Measurements from ENCODE around the gene ZC3H18. TPM values are rescaled to one million over a fixed set of nuclear protein-coding genes. Genes with fewer than 3 reads are reported as not detected.

The ZC3H18 gene
- total RNA-seq, 1 donor from 2014 or later: 50.2 TPM

DNA sequence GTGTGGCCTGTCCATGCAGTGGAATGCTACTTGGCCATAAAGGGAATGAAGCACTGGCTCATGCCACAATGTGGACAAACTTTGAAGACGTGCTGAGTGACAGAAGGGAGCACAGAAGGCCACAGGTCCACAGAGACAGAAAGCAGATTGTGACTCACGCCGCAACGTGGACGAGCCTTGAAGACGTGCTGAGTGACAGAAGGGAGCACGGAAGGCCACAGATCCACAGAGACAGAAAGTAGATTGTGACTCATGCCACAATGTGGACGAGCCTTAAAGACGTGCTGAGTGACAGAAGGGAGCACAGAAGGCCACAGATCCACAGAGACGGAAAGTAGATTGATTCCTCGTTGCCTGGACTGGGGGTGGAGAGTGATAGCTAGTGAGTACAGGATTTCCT, 19.2 kb downstream of the ZC3H18 start:
- Mint-ChIP-seq H3K4me1 (ENCODE audit: unreplicated experiment) (no peaks in the 10 kb centered on the region), H3K27ac (ENCODE audit: unreplicated experiment) (no peak overlapping the region), H3K4me3 (ENCODE audit: unreplicated experiment) (no peak overlapping the region), H3K9me3 (ENCODE audit: unreplicated experiment) (no peaks in the 10 kb centered on the region), H3K36me3 (ENCODE audit: unreplicated experiment) (peaks cover 53% of the 10 kb centered on the region), H3K27me3 (ENCODE audit: unreplicated experiment) (no peaks in the 10 kb centered on the region)
- TF ChIP-seq, protein P1, sequence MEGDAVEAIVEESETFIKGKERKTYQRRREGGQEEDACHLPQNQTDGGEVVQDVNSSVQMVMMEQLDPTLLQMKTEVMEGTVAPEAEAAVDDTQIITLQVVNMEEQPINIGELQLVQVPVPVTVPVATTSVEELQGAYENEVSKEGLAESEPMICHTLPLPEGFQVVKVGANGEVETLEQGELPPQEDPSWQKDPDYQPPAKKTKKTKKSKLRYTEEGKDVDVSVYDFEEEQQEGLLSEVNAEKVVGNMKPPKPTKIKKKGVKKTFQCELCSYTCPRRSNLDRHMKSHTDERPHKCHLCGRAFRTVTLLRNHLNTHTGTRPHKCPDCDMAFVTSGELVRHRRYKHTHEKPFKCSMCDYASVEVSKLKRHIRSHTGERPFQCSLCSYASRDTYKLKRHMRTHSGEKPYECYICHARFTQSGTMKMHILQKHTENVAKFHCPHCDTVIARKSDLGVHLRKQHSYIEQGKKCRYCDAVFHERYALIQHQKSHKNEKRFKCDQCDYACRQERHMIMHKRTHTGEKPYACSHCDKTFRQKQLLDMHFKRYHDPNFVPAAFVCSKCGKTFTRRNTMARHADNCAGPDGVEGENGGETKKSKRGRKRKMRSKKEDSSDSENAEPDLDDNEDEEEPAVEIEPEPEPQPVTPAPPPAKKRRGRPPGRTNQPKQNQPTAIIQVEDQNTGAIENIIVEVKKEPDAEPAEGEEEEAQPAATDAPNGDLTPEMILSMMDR (IDR thresholded peaks at IDR 0.05): no peak
- no peak for DNase-seq (ENCODE audit: extremely low spot score, unreplicated experiment)

DNA sequence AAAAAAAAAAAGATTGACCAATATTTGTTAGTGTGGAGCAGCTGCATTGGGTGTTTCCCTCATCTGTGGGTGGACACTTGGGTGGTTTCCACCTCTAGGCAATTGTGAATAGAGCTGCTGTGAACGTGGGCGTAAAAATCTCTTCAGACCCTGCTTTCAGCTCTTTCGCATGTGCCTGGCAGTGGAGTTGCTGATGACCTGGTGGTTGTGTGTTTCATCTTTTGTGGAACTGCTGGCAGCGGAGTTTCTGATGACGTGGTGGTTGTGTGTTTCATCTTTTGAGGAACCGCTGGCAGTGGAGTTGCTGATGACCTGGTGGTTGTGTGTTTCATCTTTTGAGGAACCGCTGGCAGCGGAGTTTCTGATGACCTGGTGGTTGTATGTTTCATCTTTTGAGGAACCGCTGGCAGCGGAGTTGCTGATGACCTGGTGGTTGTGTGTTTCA, 21.4 kb downstream of the ZC3H18 start:
- H3K4me1 Mint-ChIP-seq (ENCODE audit: unreplicated experiment): no peaks in the 10 kb centered on the region
- no peak for DNase-seq (ENCODE audit: extremely low spot score, unreplicated experiment)
- H3K4me3 Mint-ChIP-seq (ENCODE audit: unreplicated experiment): no peak overlapping the region
- H3K36me3 Mint-ChIP-seq (ENCODE audit: unreplicated experiment): peaks cover 54% of the 10 kb centered on the region
- no peaks in the 10 kb centered on the region for H3K27me3 Mint-ChIP-seq (ENCODE audit: unreplicated experiment)
- no peaks in the 10 kb centered on the region for H3K9me3 Mint-ChIP-seq (ENCODE audit: unreplicated experiment)
- TF ChIP-seq, protein P1 (IDR thresholded peaks at IDR 0.05): no peak
- H3K27ac Mint-ChIP-seq (ENCODE audit: unreplicated experiment): no peak overlapping the region

DNA sequence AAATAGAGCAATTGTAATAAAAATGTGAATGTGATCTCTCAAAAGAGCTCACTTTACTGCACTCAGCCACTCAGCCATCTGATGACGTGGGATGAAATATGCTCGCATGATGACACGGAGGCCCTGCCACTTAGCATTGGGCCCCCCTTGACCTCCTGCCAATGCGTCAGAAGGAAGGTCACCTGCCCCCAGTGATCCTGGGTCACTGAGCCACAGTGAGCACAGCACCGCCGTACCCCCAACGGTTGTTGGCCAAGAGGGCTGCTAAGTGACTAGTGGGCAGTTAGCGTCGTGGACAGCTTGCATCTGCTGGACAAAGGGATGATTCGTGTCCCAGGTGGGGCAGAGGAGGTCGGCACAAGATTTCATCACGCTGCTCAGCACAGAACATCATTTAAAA, 22.9 kb downstream of the ZC3H18 start:
- H3K27me3 Mint-ChIP-seq (ENCODE audit: unreplicated experiment): no peaks in the 10 kb centered on the region
- no peaks in the 10 kb centered on the region for H3K4me1 Mint-ChIP-seq (ENCODE audit: unreplicated experiment)
- H3K36me3 Mint-ChIP-seq (ENCODE audit: unreplicated experiment): peaks cover 46% of the 10 kb centered on the region
- no peak overlapping the region for H3K4me3 Mint-ChIP-seq (ENCODE audit: unreplicated experiment)
- TF ChIP-seq, protein P1 (IDR thresholded peaks at IDR 0.05): no peak
- DNase-seq (ENCODE audit: extremely low spot score, unreplicated experiment): no peak
- no peak overlapping the region for H3K27ac Mint-ChIP-seq (ENCODE audit: unreplicated experiment)
- no peaks in the 10 kb centered on the region for H3K9me3 Mint-ChIP-seq (ENCODE audit: unreplicated experiment)

DNA sequence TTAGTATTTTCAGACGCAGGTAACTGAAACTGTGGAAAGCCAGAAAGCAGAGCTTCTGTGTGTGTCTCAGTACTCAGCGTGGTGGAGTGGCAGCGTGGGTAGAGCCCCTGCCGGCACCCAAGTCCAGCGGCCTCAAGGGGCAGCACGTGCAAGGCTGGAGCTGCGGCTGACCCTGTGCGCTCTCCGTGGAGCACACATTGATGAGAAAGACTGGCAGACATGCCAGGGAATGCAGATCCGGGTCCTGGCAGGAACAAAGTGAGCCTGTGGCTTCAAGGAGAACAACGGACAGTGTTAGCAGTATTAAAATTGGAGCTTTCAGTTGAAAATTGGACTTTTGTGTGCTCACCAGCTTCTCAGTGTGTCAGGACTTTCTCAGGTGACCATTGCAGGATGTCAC, 23.3 kb downstream of the ZC3H18 start:
- H3K36me3 Mint-ChIP-seq (ENCODE audit: unreplicated experiment): peaks cover 46% of the 10 kb centered on the region
- no peak overlapping the region for H3K4me3 Mint-ChIP-seq (ENCODE audit: unreplicated experiment)
- H3K4me1 Mint-ChIP-seq (ENCODE audit: unreplicated experiment): no peaks in the 10 kb centered on the region
- no peak for DNase-seq (ENCODE audit: extremely low spot score, unreplicated experiment)
- H3K27me3 Mint-ChIP-seq (ENCODE audit: unreplicated experiment): no peaks in the 10 kb centered on the region
- H3K27ac Mint-ChIP-seq (ENCODE audit: unreplicated experiment): no peak overlapping the region
- TF ChIP-seq, protein P1 (IDR thresholded peaks at IDR 0.05): no peak
- H3K9me3 Mint-ChIP-seq (ENCODE audit: unreplicated experiment): no peaks in the 10 kb centered on the region

DNA sequence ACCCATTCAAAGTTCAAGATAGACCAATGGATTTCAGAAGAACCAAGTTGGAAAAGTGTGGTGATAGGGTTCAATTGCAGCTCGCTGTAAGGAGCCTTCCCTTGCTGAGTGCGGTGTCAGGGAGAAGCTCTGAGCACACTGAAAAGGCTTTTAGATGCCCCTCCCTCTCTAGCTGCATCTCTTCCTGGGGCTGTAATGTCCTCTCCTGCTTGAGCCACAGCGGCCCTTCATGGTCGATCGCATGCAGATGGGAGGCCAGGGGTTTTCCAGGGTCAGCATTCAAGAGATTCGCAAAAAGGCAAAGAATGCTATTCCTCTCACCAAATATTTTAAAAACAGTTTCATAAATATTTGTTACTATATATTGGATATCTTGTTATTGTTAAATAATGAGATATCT, 23.7 kb downstream of the ZC3H18 start:
- no peaks in the 10 kb centered on the region for H3K27me3 Mint-ChIP-seq (ENCODE audit: unreplicated experiment)
- H3K4me1 Mint-ChIP-seq (ENCODE audit: unreplicated experiment): no peaks in the 10 kb centered on the region
- H3K4me3 Mint-ChIP-seq (ENCODE audit: unreplicated experiment): no peak overlapping the region
- no peaks in the 10 kb centered on the region for H3K9me3 Mint-ChIP-seq (ENCODE audit: unreplicated experiment)
- no peak overlapping the region for H3K27ac Mint-ChIP-seq (ENCODE audit: unreplicated experiment)
- H3K36me3 Mint-ChIP-seq (ENCODE audit: unreplicated experiment): peaks cover 42% of the 10 kb centered on the region
- TF ChIP-seq, protein P1 (IDR thresholded peaks at IDR 0.05): no peak
- no peak for DNase-seq (ENCODE audit: extremely low spot score, unreplicated experiment)

All from osteocyte (in vitro differentiated cells).